Fibroblast of villous mesenchyme (primary cell): ENCODE data around the gene ADCY4. TPM values are rescaled to one million over a fixed set of nuclear protein-coding genes. Genes with fewer than 3 reads are reported as not detected.

Experiments
- DNase-seq: peaks from one replicate; pipeline ENCODE4 v3.0.0-alpha.2; 2010; ENCODE audit warnings: low read depth
- H3K4me3 ChIP-seq: 2 replicates; pipeline ENCODE4 v1.5.1; 2011; ENCODE audit warnings: low read depth, mild to moderate bottlenecking, low read length
- total RNA-seq: library from RNA; depleted of rRNA; stranded (reverse); fragments of >200 nt; gene quantifications from 2 replicates; pipeline ENCODE4 v1.2.3, GENCODE V29; 2012
- TF ChIP-seq, protein P1 (sequence below): IDR thresholded peaks from 2 replicates; pipeline ENCODE4 v1.5.1; 2012; ENCODE audit warnings: low read depth, mild to moderate bottlenecking, low read length; ENCODE audit not compliant: insufficient read depth

The ADCY4 gene
- total RNA-seq, 1 donor, result 18.1 TPM

DNA sequence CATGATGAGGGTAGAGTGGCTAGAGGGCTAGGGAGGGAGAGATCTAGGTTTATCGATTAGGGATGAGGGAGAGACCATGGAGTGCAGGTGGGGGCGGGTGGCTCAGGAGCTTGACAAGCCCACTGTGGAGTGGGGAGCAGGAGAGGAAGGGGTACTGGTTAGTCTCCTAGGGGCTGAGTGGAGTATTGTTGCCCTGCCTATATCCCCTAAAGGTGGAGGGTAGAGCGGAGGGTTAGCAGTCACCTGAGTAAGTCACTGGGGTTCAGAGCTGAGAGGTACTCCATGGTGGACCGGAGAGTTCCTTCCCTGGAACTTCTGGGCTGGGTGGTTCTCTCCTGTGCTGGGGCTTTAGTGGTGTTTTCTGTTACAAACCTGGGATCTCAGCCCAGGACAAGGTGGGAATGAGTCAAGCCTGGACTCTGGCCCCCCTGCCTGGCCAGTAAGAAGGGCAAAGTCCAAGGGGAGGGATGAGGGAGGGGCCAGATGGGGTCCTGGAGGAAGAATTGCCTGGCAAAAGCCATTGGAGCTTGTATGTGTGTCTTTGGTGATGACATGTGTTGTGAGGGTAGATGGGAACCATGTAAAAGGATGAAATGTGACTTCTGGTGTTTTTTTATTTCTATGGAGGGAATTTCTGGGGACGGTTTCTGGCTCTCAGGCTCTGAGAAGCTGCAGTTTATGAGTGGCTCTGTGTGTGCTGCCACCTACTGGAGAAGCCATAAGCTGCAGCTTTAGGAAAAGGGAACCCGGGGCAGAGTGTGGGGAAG is 27.1 kb downstream of the ADCY4 start, which contains the start of gene CIDEB:
CIDEB (minus strand) TSS at position 403 of the 767 bp plus-strand sequence; CDS start at position 284, 119 bp downstream.
- TF ChIP-seq, protein P1, sequence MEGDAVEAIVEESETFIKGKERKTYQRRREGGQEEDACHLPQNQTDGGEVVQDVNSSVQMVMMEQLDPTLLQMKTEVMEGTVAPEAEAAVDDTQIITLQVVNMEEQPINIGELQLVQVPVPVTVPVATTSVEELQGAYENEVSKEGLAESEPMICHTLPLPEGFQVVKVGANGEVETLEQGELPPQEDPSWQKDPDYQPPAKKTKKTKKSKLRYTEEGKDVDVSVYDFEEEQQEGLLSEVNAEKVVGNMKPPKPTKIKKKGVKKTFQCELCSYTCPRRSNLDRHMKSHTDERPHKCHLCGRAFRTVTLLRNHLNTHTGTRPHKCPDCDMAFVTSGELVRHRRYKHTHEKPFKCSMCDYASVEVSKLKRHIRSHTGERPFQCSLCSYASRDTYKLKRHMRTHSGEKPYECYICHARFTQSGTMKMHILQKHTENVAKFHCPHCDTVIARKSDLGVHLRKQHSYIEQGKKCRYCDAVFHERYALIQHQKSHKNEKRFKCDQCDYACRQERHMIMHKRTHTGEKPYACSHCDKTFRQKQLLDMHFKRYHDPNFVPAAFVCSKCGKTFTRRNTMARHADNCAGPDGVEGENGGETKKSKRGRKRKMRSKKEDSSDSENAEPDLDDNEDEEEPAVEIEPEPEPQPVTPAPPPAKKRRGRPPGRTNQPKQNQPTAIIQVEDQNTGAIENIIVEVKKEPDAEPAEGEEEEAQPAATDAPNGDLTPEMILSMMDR, result peak; percentile 96
- DNase-seq, result peak; percentile 54

DNA sequence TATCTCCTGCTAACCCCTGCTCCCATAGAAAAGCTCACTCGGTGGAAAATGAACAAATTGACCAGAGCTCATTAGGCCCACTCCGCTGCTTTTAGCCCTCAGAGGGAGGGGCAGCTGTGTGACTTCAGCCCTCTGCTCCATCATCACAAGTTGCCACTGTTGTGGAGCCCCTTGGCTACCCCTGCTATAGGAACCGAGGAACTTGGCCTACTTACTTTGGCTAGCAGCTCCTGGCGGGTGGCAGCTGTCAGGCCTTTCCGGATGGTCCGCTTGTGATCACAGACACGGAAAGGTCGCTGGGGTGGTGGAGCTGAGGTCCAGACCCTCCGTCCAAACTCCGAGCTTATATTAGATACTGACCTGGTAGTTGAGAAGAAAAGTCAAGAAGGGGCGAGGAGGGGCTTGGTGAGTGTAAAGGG is 27.7 kb downstream of the ADCY4 start:
- TF ChIP-seq, protein P1, result no peak
- H3K4me3 ChIP-seq, result no peak overlapping the region
- DNase-seq, result no peak

More for the DNA sequence above, 27.1 kb downstream of the ADCY4 start, which contains the start of gene CIDEB:
- no peak within 1 kb of the TSS for H3K4me3 ChIP-seq

DNA sequence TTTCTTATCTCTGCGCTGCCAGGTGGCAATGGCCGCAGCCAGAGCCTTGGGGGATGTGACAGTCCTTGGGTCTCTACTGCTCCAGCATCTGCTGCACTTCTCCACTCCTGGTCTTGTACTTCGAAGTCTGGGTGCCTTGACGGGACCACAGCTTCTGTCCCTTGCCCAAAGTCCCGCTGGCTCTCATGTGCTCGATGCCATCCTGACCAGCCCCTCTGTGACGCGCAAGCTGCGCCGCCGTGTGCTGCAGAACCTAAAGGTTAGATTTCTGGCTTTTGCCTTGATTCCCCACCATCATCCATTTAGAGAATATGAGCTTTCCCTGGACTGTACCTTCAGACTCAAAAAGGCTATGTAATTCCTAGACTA is 30.9 kb downstream of the ADCY4 start:
- no peak for DNase-seq
- TF ChIP-seq, protein P1, result no peak
- no peak overlapping the region for H3K4me3 ChIP-seq

DNA sequence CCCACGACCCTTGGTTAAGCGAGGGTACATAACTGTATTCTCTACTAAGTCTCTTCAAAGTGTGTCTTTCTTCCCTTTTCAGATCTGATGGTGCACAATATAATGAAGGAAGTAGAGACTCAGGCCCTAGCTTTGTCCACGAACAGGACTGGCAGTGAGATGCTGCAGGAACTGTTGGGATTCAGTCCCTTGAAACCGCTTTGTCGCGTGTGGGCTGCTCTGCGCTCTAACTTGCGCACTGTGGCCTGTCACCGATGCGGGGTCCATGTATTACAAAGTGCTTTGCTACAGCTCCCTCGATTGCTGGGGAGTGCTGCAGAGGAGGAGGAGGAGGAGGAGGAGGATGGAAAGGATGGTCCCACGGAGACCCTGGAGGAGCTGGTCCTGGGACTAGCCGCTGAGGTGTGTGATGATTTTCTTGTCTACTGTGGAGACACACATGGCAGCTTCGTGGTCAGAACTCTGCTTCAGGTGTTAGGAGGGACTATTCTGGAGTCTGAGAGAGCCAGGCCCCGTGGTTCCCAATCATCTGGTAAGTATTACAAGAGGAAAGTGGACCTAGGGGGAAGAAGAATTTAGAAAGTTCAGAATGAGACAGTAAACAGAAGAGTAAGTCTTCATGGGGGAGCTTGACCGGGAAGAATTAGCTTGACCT is 34.4 kb downstream of the ADCY4 start:
- DNase-seq, result no peak
- TF ChIP-seq, protein P1, result no peak
- peak overlapping the region; percentile 96 for H3K4me3 ChIP-seq

DNA sequence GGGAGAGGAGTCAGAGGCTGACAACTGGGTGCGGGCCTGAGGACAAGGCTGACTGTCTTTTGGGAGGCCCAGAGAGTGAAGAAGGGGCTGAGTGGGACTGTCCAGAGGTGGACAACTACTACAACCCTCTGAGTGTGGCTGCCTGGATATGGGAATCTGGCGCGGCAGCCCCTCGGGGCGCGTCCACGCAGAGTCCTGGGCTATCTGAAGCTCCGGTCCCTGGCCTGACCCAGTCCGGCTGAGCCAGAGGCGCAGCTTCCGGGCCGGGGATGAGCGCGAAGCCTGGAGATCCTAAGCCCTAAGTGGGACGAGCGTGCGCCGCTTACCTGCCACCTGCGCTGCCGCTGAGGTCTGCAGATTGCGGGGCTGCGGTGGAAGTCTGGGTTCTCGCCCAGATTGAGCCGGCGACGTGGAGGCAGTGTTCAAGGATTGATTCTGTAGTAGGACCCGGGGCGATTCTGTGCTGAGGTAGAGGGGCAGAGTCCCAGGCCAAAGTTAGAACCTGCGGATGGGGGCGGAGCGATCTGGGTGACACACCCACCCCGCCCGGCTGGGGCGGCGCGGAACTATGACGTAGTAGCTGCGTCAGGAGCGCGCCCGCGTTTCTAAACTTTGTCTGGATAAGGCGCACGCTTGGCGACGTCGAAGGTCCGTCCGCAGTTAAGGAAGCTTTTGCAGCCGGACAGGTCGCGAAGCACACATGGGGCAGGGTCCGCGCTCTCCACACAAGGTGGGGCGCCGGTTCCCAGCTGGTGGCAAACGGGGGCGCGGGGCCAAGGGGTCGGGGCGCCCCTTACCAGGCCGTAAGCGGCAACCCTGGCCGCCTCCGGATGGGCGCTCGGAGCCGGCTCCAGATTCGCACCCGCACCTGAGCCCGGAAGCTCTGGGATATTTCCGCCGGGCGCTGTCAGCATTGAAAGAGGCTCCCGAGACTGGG is 35.3 kb downstream of the ADCY4 start, which contains the start of the genes DHRS1 and NOP9:
DHRS1 (minus strand) TSS at position 526 of the 937 bp plus-strand sequence. CDS start 674 bp downstream, outside the sequence.
NOP9 (plus strand) TSS at position 596 of the 937 bp plus-strand sequence; CDS start at position 701, 105 bp downstream.
- peak; percentile 92 for DNase-seq
- TF ChIP-seq, protein P1, result no peak
- H3K4me3 ChIP-seq, result peak within 1 kb of the TSS; percentile 96

DNA sequence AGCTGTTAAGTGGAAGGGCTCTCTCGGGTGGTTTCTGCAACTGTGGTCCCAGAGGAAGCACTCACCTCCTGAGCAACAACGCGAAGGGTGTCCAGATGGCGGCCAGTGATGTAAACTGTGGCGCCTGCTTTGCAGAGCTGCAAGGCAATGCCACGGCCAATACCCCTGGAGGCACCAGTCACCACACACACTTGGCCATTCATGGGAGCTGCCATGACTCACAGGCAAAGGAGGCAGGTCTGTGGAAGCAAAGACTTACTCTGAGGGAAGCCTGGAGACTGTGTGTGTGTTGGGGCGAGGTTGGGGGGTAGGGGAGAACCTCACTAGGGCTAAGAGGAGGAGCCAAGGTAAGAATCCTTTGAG is 36.0 kb downstream of the ADCY4 start:
- peak overlapping the region; percentile 96 for H3K4me3 ChIP-seq
- TF ChIP-seq, protein P1, result no peak
- DNase-seq, result peak; percentile 36
